ENCODE data around the gene RRAS2. TPM values are rescaled to one million over a fixed set of nuclear protein-coding genes. Genes with fewer than 3 reads are reported as not detected.

RRAS2 gene
- total and polyA plus RNA-seq, 10 of the 15 experiments (the other 5 are each of a cell fraction or from before 2014, with no cell fraction given) = 26.9 to 72.4 (median 45.4) TPM

DNA sequence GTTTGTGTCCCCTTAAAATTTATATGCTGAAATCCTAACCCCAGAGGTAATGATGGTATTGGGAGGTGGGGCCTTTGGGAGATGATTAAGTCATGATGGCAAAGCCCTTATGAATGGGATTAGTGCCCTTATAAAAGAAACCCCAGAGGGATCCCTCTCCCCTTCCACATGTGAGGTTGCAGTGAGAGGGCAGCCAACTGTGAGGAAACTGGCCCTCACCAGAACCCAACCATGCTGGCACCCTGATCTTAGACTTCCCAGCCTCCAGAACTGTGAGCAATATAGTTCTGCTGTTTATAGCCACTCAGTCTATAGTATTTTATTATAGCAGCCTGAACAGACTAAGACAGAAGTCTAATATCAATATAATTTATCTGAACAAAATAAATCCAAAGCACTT lies 27.1 kb upstream of the RRAS2 start:
- in situ Hi-C loops (cut with MboI) = no loop called here

DNA sequence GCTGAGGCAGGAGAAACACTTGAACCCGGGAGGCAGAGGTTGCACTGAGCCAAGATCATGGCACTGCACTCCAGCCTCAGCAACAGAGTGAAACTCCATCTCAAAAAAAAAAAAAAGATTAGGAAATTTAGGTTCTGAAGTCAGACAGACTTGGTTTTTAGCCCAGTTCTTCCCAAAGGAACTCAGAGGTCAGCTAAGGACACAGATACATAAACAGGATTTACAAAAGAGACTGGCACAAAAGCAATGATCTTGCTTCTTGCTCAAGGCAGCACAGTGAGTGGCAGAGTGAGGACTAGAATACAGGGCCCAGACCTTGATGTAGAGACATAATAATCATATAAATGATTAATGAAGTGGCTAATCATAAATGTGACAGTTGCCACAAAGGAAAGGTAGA lies 25.4 kb upstream of the RRAS2 start:
- Histone ChIP-seq H3K27ac (ENCODE audit: control insufficient read depth, insufficient read depth) (no peak overlapping the region), H3K9ac (ENCODE audit: control insufficient read depth, insufficient read depth, low read length) (no peak overlapping the region), H4K20me1 (ENCODE audit: control insufficient read depth, insufficient read depth) (no peaks in the 10 kb centered on the region), H3K4me3 (no peak overlapping the region), H2AFZ (ENCODE audit: control insufficient read depth, low read depth, low read length) (no peak overlapping the region), H3K4me1 (ENCODE audit: control insufficient read depth, insufficient read depth, low read length) (no peaks in the 10 kb centered on the region), H3K79me2 (ENCODE audit: control insufficient read depth, insufficient read depth, low read length) (no peaks in the 10 kb centered on the region), H3K27me3 (replicated peaks in 1 of 2; ENCODE audit: control insufficient read depth in 2 of 2, insufficient read depth in 2 of 2, low read length in 1 of 2) (no peaks in the 10 kb centered on the region; a peak in 1 of 4 replicates), H3K4me2 (ENCODE audit: control insufficient read depth, insufficient read depth) (no peak overlapping the region), H3K9me3 (replicated peaks; ENCODE audit: control insufficient read depth, insufficient read depth, low read length) (no peaks in the 10 kb centered on the region), H3K36me3 (ENCODE audit: control insufficient read depth in 2 of 2, insufficient read depth in 2 of 2, low read length in 1 of 2) (no peaks in the 10 kb centered on the region)
- no TSS peak for BruUV-seq (replicated peaks)
- TF ChIP-seq NBN (IDR thresholded peaks at IDR 0.05) (no peak), FOS (IDR thresholded peaks at IDR 0.05; ENCODE audit: borderline replicate concordance, extremely low read depth, insufficient read length) (no peak), E2F4 (IDR thresholded peaks at IDR 0.05; ENCODE audit: low read depth, low read length) (no peak), CHD2 (IDR thresholded peaks at IDR 0.05; ENCODE audit: borderline replicate concordance, low read depth, low read length) (no peak)
- CTCF ChIA-PET = no interaction called here
- SMC1A ChIA-PET (ENCODE audit: uncharacterized antibody, unreplicated experiment) = interaction anchor here (0.6 to 1.0 kb wide), 2 partner anchors 10 to 156 kb away, joined by 3 read pairs; no protein-coding TSS in a partner anchor
- WGBS (ENCODE audit: insufficient coverage, insufficient replicate concordance, low lambda C conversion rate, missing lambda C conversion rate) = 100% methylated on average over 1 of the region's 1 CpG
- FAIRE-seq (no peak), ATAC-seq (no peak), DNase-seq (ENCODE audit: low read depth, low spot score) (no peak)
- POLR2A ChIA-PET = no interaction called here
- in situ Hi-C loops (cut with MboI) = no loop called here
- RAD21 ChIA-PET (ENCODE audit: unreplicated experiment) = no interaction called here
- intact Hi-C loops (cut with micrococcal nuclease; ENCODE audit: unreplicated experiment) = no loop called here

More for the DNA sequence above, 27.1 kb upstream of the RRAS2 start:
- Histone ChIP-seq H3K27me3 (replicated peaks in 1 of 2; ENCODE audit: control insufficient read depth in 2 of 2, insufficient read depth in 2 of 2, low read length in 1 of 2) (no peaks in the 10 kb centered on the region; a peak in 1 of 4 replicates), H3K4me3 (no peak overlapping the region), H3K9ac (ENCODE audit: control insufficient read depth, insufficient read depth, low read length) (no peak overlapping the region), H4K20me1 (ENCODE audit: control insufficient read depth, insufficient read depth) (no peaks in the 10 kb centered on the region), H3K4me2 (ENCODE audit: control insufficient read depth, insufficient read depth) (no peak overlapping the region), H3K79me2 (ENCODE audit: control insufficient read depth, insufficient read depth, low read length) (no peaks in the 10 kb centered on the region), H3K27ac (ENCODE audit: control insufficient read depth, insufficient read depth) (no peak overlapping the region), H2AFZ (ENCODE audit: control insufficient read depth, low read depth, low read length) (no peak overlapping the region), H3K9me3 (replicated peaks; ENCODE audit: control insufficient read depth, insufficient read depth, low read length) (no peaks in the 10 kb centered on the region), H3K36me3 (ENCODE audit: control insufficient read depth in 2 of 2, insufficient read depth in 2 of 2, low read length in 1 of 2) (no peaks in the 10 kb centered on the region), H3K4me1 (ENCODE audit: control insufficient read depth, insufficient read depth, low read length) (no peaks in the 10 kb centered on the region)
- DNase-seq (ENCODE audit: low read depth, low spot score) (no peak), FAIRE-seq (no peak), ATAC-seq (no peak)
- intact Hi-C loops (cut with micrococcal nuclease; ENCODE audit: unreplicated experiment) = no loop called here
- no TSS peak for BruUV-seq (replicated peaks)
- no peak for TF ChIP-seq CBFB (IDR thresholded peaks at IDR 0.05; ENCODE audit: low read depth)
- TF ChIP-seq FOXK2 (IDR thresholded peaks at IDR 0.05) = no peak
- TF ChIP-seq NR2F1 (conservative IDR thresholded peaks at IDR 0.05) = no peak
- TF ChIP-seq HCFC1 (IDR thresholded peaks at IDR 0.05; ENCODE audit: low read length) = no peak
- no peak for TF ChIP-seq NR2C1 (IDR thresholded peaks at IDR 0.05)
- TF ChIP-seq NFIC (IDR thresholded peaks at IDR 0.05; ENCODE audit: low read depth, low read length) = no peak
- TF ChIP-seq WRNIP1 (IDR thresholded peaks at IDR 0.05; ENCODE audit: borderline replicate concordance, low read depth, low read length) = no peak
- TF ChIP-seq TARDBP (IDR thresholded peaks at IDR 0.05; ENCODE audit: borderline replicate concordance) = no peak
- TF ChIP-seq POLR2A (IDR thresholded peaks at IDR 0.05; ENCODE audit: low read depth, low read length) = no peak
- ChIA-PET RAD21 (ENCODE audit: unreplicated experiment) (no interaction called here), CTCF (no interaction called here), POLR2A (no interaction called here), SMC1A (ENCODE audit: uncharacterized antibody, unreplicated experiment) (no interaction called here)
